ENCODE data around the gene ADCY4. TPM values are rescaled to one million over a fixed set of nuclear protein-coding genes. Genes with fewer than 3 reads are reported as not detected.

Gene ADCY4
- total and polyA plus RNA-seq, 2 of the 13 experiments (the other 11 are each of a cell fraction or from before 2014, with no cell fraction given): 0.03 TPM; not detected in 1

DNA sequence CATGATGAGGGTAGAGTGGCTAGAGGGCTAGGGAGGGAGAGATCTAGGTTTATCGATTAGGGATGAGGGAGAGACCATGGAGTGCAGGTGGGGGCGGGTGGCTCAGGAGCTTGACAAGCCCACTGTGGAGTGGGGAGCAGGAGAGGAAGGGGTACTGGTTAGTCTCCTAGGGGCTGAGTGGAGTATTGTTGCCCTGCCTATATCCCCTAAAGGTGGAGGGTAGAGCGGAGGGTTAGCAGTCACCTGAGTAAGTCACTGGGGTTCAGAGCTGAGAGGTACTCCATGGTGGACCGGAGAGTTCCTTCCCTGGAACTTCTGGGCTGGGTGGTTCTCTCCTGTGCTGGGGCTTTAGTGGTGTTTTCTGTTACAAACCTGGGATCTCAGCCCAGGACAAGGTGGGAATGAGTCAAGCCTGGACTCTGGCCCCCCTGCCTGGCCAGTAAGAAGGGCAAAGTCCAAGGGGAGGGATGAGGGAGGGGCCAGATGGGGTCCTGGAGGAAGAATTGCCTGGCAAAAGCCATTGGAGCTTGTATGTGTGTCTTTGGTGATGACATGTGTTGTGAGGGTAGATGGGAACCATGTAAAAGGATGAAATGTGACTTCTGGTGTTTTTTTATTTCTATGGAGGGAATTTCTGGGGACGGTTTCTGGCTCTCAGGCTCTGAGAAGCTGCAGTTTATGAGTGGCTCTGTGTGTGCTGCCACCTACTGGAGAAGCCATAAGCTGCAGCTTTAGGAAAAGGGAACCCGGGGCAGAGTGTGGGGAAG, 27.1 kb downstream of the ADCY4 start, which contains the start of gene CIDEB (continued):
- TF ChIP-seq, protein P1, sequence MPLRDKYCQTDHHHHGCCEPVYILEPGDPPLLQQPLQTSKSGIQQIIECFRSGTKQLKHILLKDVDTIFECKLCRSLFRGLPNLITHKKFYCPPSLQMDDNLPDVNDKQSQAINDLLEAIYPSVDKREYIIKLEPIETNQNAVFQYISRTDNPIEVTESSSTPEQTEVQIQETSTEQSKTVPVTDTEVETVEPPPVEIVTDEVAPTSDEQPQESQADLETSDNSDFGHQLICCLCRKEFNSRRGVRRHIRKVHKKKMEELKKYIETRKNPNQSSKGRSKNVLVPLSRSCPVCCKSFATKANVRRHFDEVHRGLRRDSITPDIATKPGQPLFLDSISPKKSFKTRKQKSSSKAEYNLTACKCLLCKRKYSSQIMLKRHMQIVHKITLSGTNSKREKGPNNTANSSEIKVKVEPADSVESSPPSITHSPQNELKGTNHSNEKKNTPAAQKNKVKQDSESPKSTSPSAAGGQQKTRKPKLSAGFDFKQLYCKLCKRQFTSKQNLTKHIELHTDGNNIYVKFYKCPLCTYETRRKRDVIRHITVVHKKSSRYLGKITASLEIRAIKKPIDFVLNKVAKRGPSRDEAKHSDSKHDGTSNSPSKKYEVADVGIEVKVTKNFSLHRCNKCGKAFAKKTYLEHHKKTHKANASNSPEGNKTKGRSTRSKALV (CRISPR knock-in tag; IDR thresholded peaks at IDR 0.05): peak; percentile 69; the same call in 1 of the 2 replicates
- peak; percentile 56; the same call in 1 of the 2 replicates for TF ChIP-seq FOXK2 (IDR thresholded peaks at IDR 0.05)
- peak; percentile 94 for TF ChIP-seq MED1 (CRISPR knock-in tag; IDR thresholded peaks at IDR 0.05)
- peak; percentile 84 for TF ChIP-seq ARNTL (CRISPR knock-in tag; IDR thresholded peaks at IDR 0.05)
- TF ChIP-seq AHR (CRISPR knock-in tag; IDR thresholded peaks at IDR 0.05): peak; percentile 85
- TF ChIP-seq TGIF2 (CRISPR knock-in tag; IDR thresholded peaks at IDR 0.05): peak; percentile 74
- TF ChIP-seq ZNF430 (CRISPR knock-in tag; IDR thresholded peaks at IDR 0.05): peak; percentile 99
- TF ChIP-seq, protein P2, sequence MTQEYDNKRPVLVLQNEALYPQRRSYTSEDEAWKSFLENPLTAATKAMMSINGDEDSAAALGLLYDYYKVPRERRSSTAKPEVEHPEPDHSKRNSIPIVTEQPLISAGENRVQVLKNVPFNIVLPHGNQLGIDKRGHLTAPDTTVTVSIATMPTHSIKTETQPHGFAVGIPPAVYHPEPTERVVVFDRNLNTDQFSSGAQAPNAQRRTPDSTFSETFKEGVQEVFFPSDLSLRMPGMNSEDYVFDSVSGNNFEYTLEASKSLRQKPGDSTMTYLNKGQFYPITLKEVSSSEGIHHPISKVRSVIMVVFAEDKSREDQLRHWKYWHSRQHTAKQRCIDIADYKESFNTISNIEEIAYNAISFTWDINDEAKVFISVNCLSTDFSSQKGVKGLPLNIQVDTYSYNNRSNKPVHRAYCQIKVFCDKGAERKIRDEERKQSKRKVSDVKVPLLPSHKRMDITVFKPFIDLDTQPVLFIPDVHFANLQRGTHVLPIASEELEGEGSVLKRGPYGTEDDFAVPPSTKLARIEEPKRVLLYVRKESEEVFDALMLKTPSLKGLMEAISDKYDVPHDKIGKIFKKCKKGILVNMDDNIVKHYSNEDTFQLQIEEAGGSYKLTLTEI (CRISPR knock-in tag; conservative IDR thresholded peaks at IDR 0.05): no peak
- TF ChIP-seq ZNF577 (CRISPR knock-in tag; IDR thresholded peaks at IDR 0.05; ENCODE audit: borderline replicate concordance, low read depth): no peak
- peak; percentile 97 for TF ChIP-seq ZNF343 (CRISPR knock-in tag; IDR thresholded peaks at IDR 0.05)
- TF ChIP-seq ZFY (CRISPR knock-in tag; IDR thresholded peaks at IDR 0.05): no peak; the same call in none of the 2 replicates
- TF ChIP-seq KAT7 (CRISPR knock-in tag; IDR thresholded peaks at IDR 0.05; ENCODE audit: borderline replicate concordance): no peak
- TF ChIP-seq, protein P3, sequence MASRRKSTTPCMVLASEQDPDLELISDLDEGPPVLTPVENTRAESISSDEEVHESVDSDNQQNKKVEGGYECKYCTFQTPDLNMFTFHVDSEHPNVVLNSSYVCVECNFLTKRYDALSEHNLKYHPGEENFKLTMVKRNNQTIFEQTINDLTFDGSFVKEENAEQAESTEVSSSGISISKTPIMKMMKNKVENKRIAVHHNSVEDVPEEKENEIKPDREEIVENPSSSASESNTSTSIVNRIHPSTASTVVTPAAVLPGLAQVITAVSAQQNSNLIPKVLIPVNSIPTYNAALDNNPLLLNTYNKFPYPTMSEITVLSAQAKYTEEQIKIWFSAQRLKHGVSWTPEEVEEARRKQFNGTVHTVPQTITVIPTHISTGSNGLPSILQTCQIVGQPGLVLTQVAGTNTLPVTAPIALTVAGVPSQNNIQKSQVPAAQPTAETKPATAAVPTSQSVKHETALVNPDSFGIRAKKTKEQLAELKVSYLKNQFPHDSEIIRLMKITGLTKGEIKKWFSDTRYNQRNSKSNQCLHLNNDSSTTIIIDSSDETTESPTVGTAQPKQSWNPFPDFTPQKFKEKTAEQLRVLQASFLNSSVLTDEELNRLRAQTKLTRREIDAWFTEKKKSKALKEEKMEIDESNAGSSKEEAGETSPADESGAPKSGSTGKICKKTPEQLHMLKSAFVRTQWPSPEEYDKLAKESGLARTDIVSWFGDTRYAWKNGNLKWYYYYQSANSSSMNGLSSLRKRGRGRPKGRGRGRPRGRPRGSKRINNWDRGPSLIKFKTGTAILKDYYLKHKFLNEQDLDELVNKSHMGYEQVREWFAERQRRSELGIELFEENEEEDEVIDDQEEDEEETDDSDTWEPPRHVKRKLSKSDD (CRISPR knock-in tag; IDR thresholded peaks at IDR 0.05; ENCODE audit: low read depth): peak; percentile 78
- peak; percentile 61; the same call in 1 of the 2 replicates for TF ChIP-seq ZFP90 (CRISPR knock-in tag; IDR thresholded peaks at IDR 0.05; ENCODE audit: borderline replicate concordance)
- TF ChIP-seq ZNF674 (CRISPR knock-in tag; IDR thresholded peaks at IDR 0.05; ENCODE audit: low read depth): 0 out of 2 replicates have a peak, but pooled peaks have one; percentile 8
- TF ChIP-seq RFXANK (CRISPR knock-in tag; IDR thresholded peaks at IDR 0.05): no peak; the same call in 1 of the 2 replicates
- TF ChIP-seq GTF2F1 (IDR thresholded peaks at IDR 0.05; ENCODE audit: low read length): no peak
- TF ChIP-seq ZNF703 (CRISPR knock-in tag; IDR thresholded peaks at IDR 0.05; ENCODE audit: borderline replicate concordance): no peak
- no peak for TF ChIP-seq ZNF234 (CRISPR knock-in tag; conservative IDR thresholded peaks at IDR 0.05)
- TF ChIP-seq, protein P4, sequence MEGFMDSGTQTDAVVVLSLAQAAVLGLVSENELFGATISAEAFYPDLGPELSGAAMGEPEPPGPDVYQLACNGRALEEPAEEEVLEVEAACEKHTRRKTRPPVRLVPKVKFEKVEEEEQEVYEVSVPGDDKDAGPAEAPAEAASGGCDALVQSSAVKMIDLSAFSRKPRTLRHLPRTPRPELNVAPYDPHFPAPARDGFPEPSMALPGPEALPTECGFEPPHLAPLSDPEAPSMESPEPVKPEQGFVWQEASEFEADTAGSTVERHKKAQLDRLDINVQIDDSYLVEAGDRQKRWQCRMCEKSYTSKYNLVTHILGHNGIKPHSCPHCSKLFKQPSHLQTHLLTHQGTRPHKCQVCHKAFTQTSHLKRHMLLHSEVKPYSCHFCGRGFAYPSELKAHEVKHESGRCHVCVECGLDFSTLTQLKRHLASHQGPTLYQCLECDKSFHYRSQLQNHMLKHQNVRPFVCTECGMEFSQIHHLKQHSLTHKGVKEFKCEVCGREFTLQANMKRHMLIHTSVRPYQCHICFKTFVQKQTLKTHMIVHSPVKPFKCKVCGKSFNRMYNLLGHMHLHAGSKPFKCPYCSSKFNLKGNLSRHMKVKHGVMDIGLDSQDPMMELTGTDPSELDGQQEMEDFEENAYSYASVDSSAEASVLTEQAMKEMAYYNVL (CRISPR knock-in tag; IDR thresholded peaks at IDR 0.05; ENCODE audit: borderline replicate concordance): peak; percentile 95

Measured in HepG2 (cell line).